PFSK-1 (cell line): Measurements from ENCODE around the gene PELI2.

Experiments used
- FOXP2 ChIP-seq: optimal IDR thresholded peaks from 2 replicates; pipeline ENCODE3; 2011; ENCODE audit warnings: borderline replicate concordance, control low read depth, inconsistent platforms; ENCODE audit not compliant: insufficient read depth; ENCODE audit errors: extremely low read length, extremely low read depth
- POLR2AphosphoS5 ChIP-seq: IDR thresholded peaks from 2 replicates; pipeline ENCODE4 v1.6.1; 2012; ENCODE audit warnings: low read depth, mild to moderate bottlenecking, control low read depth, low read length, moderate library complexity
- TF ChIP-seq, protein P1 (sequence below), 2 experiments: IDR thresholded peaks; 2 replicates each; pipeline versions ENCODE4 v1.6.1 to v1.8.0; 2011 to 2012; ENCODE audit warnings: low read depth in 2 of 2, low read length in 2 of 2, control low read depth in 1 of 2, inconsistent platforms in 1 of 2, mild to moderate bottlenecking in 1 of 2, moderate library complexity in 1 of 2; ENCODE audit not compliant: insufficient read depth in 1 of 2

- no peak for TF ChIP-seq POLR2AphosphoS5
- TF ChIP-seq, protein P1, sequence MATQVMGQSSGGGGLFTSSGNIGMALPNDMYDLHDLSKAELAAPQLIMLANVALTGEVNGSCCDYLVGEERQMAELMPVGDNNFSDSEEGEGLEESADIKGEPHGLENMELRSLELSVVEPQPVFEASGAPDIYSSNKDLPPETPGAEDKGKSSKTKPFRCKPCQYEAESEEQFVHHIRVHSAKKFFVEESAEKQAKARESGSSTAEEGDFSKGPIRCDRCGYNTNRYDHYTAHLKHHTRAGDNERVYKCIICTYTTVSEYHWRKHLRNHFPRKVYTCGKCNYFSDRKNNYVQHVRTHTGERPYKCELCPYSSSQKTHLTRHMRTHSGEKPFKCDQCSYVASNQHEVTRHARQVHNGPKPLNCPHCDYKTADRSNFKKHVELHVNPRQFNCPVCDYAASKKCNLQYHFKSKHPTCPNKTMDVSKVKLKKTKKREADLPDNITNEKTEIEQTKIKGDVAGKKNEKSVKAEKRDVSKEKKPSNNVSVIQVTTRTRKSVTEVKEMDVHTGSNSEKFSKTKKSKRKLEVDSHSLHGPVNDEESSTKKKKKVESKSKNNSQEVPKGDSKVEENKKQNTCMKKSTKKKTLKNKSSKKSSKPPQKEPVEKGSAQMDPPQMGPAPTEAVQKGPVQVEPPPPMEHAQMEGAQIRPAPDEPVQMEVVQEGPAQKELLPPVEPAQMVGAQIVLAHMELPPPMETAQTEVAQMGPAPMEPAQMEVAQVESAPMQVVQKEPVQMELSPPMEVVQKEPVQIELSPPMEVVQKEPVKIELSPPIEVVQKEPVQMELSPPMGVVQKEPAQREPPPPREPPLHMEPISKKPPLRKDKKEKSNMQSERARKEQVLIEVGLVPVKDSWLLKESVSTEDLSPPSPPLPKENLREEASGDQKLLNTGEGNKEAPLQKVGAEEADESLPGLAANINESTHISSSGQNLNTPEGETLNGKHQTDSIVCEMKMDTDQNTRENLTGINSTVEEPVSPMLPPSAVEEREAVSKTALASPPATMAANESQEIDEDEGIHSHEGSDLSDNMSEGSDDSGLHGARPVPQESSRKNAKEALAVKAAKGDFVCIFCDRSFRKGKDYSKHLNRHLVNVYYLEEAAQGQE (IDR thresholded peaks at IDR 0.05; ENCODE audit: insufficient read depth in 1 of 2, low read depth in 2 of 2, low read length in 2 of 2) = no peak
- no peak for TF ChIP-seq FOXP2
Observed at GRCh38 chr14:56182410-56182809, 64.2 kb downstream of the PELI2 start.
